RPMI7951 (cell line): Measurements from ENCODE around the gene CFAP298. TPM values are rescaled to one million over a fixed set of nuclear protein-coding genes. Genes with fewer than 3 reads are reported as not detected.
"Not testable (repeated sequence)": the region's sequence is repeated elsewhere in the genome, so short reads cannot be mapped to it uniquely, and the experiment has no call there.

Source experiments
- DNase-seq: peaks from one replicate; pipeline ENCODE4 v3.0.0-alpha.2; 2012; ENCODE audit warnings: low read depth
- total RNA-seq: library from RNA; depleted of rRNA; stranded (reverse); fragments of >200 nt; shearing (Covaris generic); gene quantifications from 2 replicates; pipeline ENCODE4 v1.2.3, GENCODE V29; 2014; rRNA removed

Gene CFAP298
- 47.0 and 49.6 TPM in 2 replicates for total RNA-seq

GRCh38 chr21:32612075-32612998, at the start of gene CFAP298:
Gene CFAP298 (minus strand): TSS chr21:32612377. CDS start chr21:32612243, 134 bp downstream.
- DNase-seq: peak; percentile 92

GRCh38 chr21:32661026-32661782, 49.0 kb upstream of the CFAP298 start:
- DNase-seq: not testable (repeated sequence)

GRCh38 chr21:32658524-32658923, 46.3 kb upstream of the CFAP298 start:
- DNase-seq: no peak

- no peak for DNase-seq
Observed at GRCh38 chr21:32653326-32653901, 41.2 kb upstream of the CFAP298 start.

GRCh38 chr21:32648165-32648564, 36.0 kb upstream of the CFAP298 start:
- DNase-seq: no peak

- no peak for DNase-seq
Observed at GRCh38 chr21:32645261-32646182, 33.3 kb upstream of the CFAP298 start.

GRCh38 chr21:32641710-32642698, 29.8 kb upstream of the CFAP298 start:
- no peak for DNase-seq

- peak; percentile 63 for DNase-seq
Observed at GRCh38 chr21:32626621-32627196, 14.5 kb upstream of the CFAP298 start.

GRCh38 chr21:32618218-32618617, 6.0 kb upstream of the CFAP298 start:
- DNase-seq: not testable (repeated sequence)

- DNase-seq: no peak
Observed at GRCh38 chr21:32613436-32614043, 1.4 kb upstream of the CFAP298 start.

GRCh38 chr21:32612999-32613337, 791 bp upstream of the CFAP298 start:
- DNase-seq: no peak

GRCh38 chr21:32611471-32611997, 643 bp downstream of the CFAP298 start:
- peak; percentile 23 for DNase-seq

GRCh38 chr21:32610940-32611339, 1.2 kb downstream of the CFAP298 start:
- DNase-seq: not testable (repeated sequence)

- no peak for DNase-seq
Observed at GRCh38 chr21:32608851-32609250, 3.3 kb downstream of the CFAP298 start.

- DNase-seq: no peak
Observed at GRCh38 chr21:32605469-32605868, 6.7 kb downstream of the CFAP298 start.

GRCh38 chr21:32604464-32604863, 7.7 kb downstream of the CFAP298 start:
- no peak for DNase-seq

GRCh38 chr21:32603131-32603530, 9.0 kb downstream of the CFAP298 start:
- no peak for DNase-seq

GRCh38 chr21:32602099-32602498, 10.1 kb downstream of the CFAP298 start:
- no peak for DNase-seq

GRCh38 chr21:32599526-32599925, 12.7 kb downstream of the CFAP298 start:
- no peak for DNase-seq
